Activated CD8-positive, alpha-beta memory T cell treated with anti-CD3 and anti-CD28 coated beads, Interleukin-2, amount 10 ng/mL, durations not matched to agents 7 days and 5 days (primary cell): ENCODE results near the gene TMEM169. TPM values are rescaled to one million over a fixed set of nuclear protein-coding genes. Genes with fewer than 3 reads are reported as not detected.
A peak's percentile ranks its signal among the peaks of the same experiment; 100 is the strongest.

Experiments
- ATAC-seq: fragments of 150-1000 bp; cut with Tn5 transposase; one replicate; pipeline ENCODE4 v1.10.0; 2021; ENCODE audit warnings: moderate library complexity
- CTCF ChIA-PET: fragments of 350-600 bp; sonication (Branson Sonifier 250); formaldehyde crosslinking; loops from one replicate; lab custom pipeline; 2021; ENCODE audit warnings: antibody characterized with exemption; lab: Charles Lee
- DNase-seq: peaks from one replicate; pipeline ENCODE4 v3.0.0-alpha.2; 2020
- H3K27ac Mint-ChIP-seq: one replicate; pipeline ENCODE4 v1.8.0; 2021; ENCODE audit warnings: mild to moderate bottlenecking, mixed read lengths
- H3K27me3 Mint-ChIP-seq: one replicate; pipeline ENCODE4 v1.8.0; 2021; ENCODE audit warnings: mixed read lengths
- H3K36me3 Mint-ChIP-seq: one replicate; pipeline ENCODE4 v1.8.0; 2021; ENCODE audit warnings: mild to moderate bottlenecking, mixed read lengths
- H3K4me1 Mint-ChIP-seq: one replicate; pipeline ENCODE4 v1.8.0; 2021; ENCODE audit warnings: mixed read lengths
- H3K4me3 Mint-ChIP-seq: one replicate; pipeline ENCODE4 v1.8.0; 2021; ENCODE audit warnings: mild to moderate bottlenecking, moderate library complexity, mixed read lengths
- H3K9me3 Mint-ChIP-seq: one replicate; pipeline ENCODE4 v1.8.0; 2022; ENCODE audit warnings: low read depth, mixed read lengths
- total RNA-seq, 2 experiments: library from RNA; stranded (reverse); gene quantifications; one replicate each; pipeline ENCODE4 v1.2.3, GENCODE V29; 2021

Gene TMEM169
- total RNA-seq, 2 experiments from 2014 or later: 0.75 to 1.1 TPM

- Mint-ChIP-seq H3K36me3 (peaks cover 32% of the 10 kb centered on the region), H3K27me3 (no peaks in the 10 kb centered on the region), H3K4me1 (peaks cover 39% of the 10 kb centered on the region), H3K4me3 (no peak overlapping the region), H3K9me3 (no peaks in the 10 kb centered on the region), H3K27ac (no peak overlapping the region)
- no peak for DNase-seq
- ATAC-seq: no peak
- CTCF ChIA-PET: interaction anchor here (0.8 to 5.7 kb wide), 6 partner anchors 17 to 76 kb away, joined by 3 to 46 read pairs (median 3); partner anchors contain the start of gene XRCC5
These were observed 26.0 kb upstream of the TMEM169 start for GRCh38 chr2:216055680-216056079.

GRCh38 chr2:216056739-216057138 lies 25.0 kb upstream of the TMEM169 start:
- Mint-ChIP-seq H3K4me1 (peaks cover 39% of the 10 kb centered on the region), H3K36me3 (peaks cover 26% of the 10 kb centered on the region), H3K9me3 (no peaks in the 10 kb centered on the region), H3K4me3 (peak overlapping the region; percentile 59), H3K27ac (peak overlapping the region; percentile 97), H3K27me3 (no peaks in the 10 kb centered on the region)
- DNase-seq (no peak), ATAC-seq (no peak)
- CTCF ChIA-PET: interaction anchor here (0.7 to 5.7 kb wide), 3 partner anchors 23 to 77 kb away, joined by 3 to 46 read pairs (median 4); no protein-coding TSS in a partner anchor

GRCh38 chr2:216057688-216058193 lies 24.0 kb upstream of the TMEM169 start:
- peak overlapping the region; percentile 97 for H3K27ac Mint-ChIP-seq
- CTCF ChIA-PET: interaction anchor here (1.2 to 5.7 kb wide), 10 partner anchors 10 to 56 kb away, joined by 3 to 46 read pairs (median 6); partner anchors contain the start of genes PECR, TMEM169 and XRCC5
- DNase-seq (peak; percentile 84), ATAC-seq (peak; percentile 98)
- no peaks in the 10 kb centered on the region for H3K27me3 Mint-ChIP-seq
- peaks cover 23% of the 10 kb centered on the region for H3K36me3 Mint-ChIP-seq
- H3K9me3 Mint-ChIP-seq: no peaks in the 10 kb centered on the region
- peak overlapping the region; percentile 59 for H3K4me3 Mint-ChIP-seq
- peaks cover 39% of the 10 kb centered on the region for H3K4me1 Mint-ChIP-seq

GRCh38 chr2:216059233-216059834 lies 22.4 kb upstream of the TMEM169 start:
- no peak overlapping the region for H3K4me3 Mint-ChIP-seq
- H3K27ac Mint-ChIP-seq: no peak overlapping the region

GRCh38 chr2:216064014-216064630 lies 17.6 kb upstream of the TMEM169 start:
- ATAC-seq (no peak), DNase-seq (no peak)
- Mint-ChIP-seq H3K27ac (no peak overlapping the region), H3K27me3 (no peaks in the 10 kb centered on the region), H3K4me1 (peaks cover 8% of the 10 kb centered on the region), H3K4me3 (no peak overlapping the region), H3K9me3 (no peaks in the 10 kb centered on the region), H3K36me3 (peaks cover 23% of the 10 kb centered on the region)
- CTCF ChIA-PET: no interaction called here

More at GRCh38 chr2:216059233-216059834, 22.4 kb upstream of the TMEM169 start:
- DNase-seq: no peak
- Mint-ChIP-seq H3K4me1 (peaks cover 39% of the 10 kb centered on the region), H3K36me3 (peaks cover 27% of the 10 kb centered on the region), H3K27me3 (no peaks in the 10 kb centered on the region), H3K9me3 (no peaks in the 10 kb centered on the region)
- ATAC-seq: no peak
- CTCF ChIA-PET: interaction anchor here (0.6 to 5.7 kb wide), 10 partner anchors 9 to 55 kb away, joined by 3 to 46 read pairs (median 6); partner anchors contain the start of genes PECR, TMEM169 and XRCC5

- Mint-ChIP-seq H3K36me3 (peaks cover 20% of the 10 kb centered on the region), H3K4me1 (peaks cover 6% of the 10 kb centered on the region), H3K4me3 (no peak overlapping the region), H3K9me3 (no peaks in the 10 kb centered on the region), H3K27me3 (no peaks in the 10 kb centered on the region), H3K27ac (no peak overlapping the region)
- ATAC-seq (no peak), DNase-seq (no peak)
- CTCF ChIA-PET: no interaction called here
These were observed 17.1 kb upstream of the TMEM169 start for GRCh38 chr2:216064665-216065064.

GRCh38 chr2:216066230-216066629 lies 15.5 kb upstream of the TMEM169 start:
- no peaks in the 10 kb centered on the region for H3K27me3 Mint-ChIP-seq
- ATAC-seq (no peak), DNase-seq (no peak)
- peaks cover 6% of the 10 kb centered on the region for H3K4me1 Mint-ChIP-seq
- no peak overlapping the region for H3K4me3 Mint-ChIP-seq
- no peaks in the 10 kb centered on the region for H3K9me3 Mint-ChIP-seq
- H3K27ac Mint-ChIP-seq: no peak overlapping the region
- peaks cover 20% of the 10 kb centered on the region for H3K36me3 Mint-ChIP-seq
- CTCF ChIA-PET: no interaction called here

GRCh38 chr2:216069028-216069427 lies 12.7 kb upstream of the TMEM169 start:
- Mint-ChIP-seq H3K36me3 (peaks cover 27% of the 10 kb centered on the region), H3K4me3 (no peak overlapping the region)
- ATAC-seq: no peak

GRCh38 chr2:216070195-216070594 lies 11.5 kb upstream of the TMEM169 start:
- H3K4me3 Mint-ChIP-seq: no peak overlapping the region
- H3K9me3 Mint-ChIP-seq: no peaks in the 10 kb centered on the region
- no peaks in the 10 kb centered on the region for H3K27me3 Mint-ChIP-seq
- no peak for ATAC-seq
- CTCF ChIA-PET: interaction anchor here (1.4 kb wide), 1 partner anchor 12 kb away, joined by 5 read pairs; no protein-coding TSS in a partner anchor
- no peak for DNase-seq
- H3K27ac Mint-ChIP-seq: no peak overlapping the region
- peaks cover 28% of the 10 kb centered on the region for H3K36me3 Mint-ChIP-seq
- H3K4me1 Mint-ChIP-seq: peaks cover 20% of the 10 kb centered on the region

More at GRCh38 chr2:216069028-216069427, 12.7 kb upstream of the TMEM169 start:
- no peaks in the 10 kb centered on the region for H3K9me3 Mint-ChIP-seq
- H3K4me1 Mint-ChIP-seq: peaks cover 11% of the 10 kb centered on the region
- CTCF ChIA-PET: no interaction called here
- no peak for DNase-seq
- H3K27ac Mint-ChIP-seq: no peak overlapping the region
- H3K27me3 Mint-ChIP-seq: no peaks in the 10 kb centered on the region

GRCh38 chr2:216071111-216071851 lies 10.4 kb upstream of the TMEM169 start:
- no peak for DNase-seq
- no peak overlapping the region for H3K4me3 Mint-ChIP-seq
- H3K27me3 Mint-ChIP-seq: no peaks in the 10 kb centered on the region
- no peaks in the 10 kb centered on the region for H3K9me3 Mint-ChIP-seq
- CTCF ChIA-PET: interaction anchor here (1.4 kb wide), 1 partner anchor 13 kb away, joined by 5 read pairs; no protein-coding TSS in a partner anchor
- H3K27ac Mint-ChIP-seq: no peak overlapping the region
- H3K4me1 Mint-ChIP-seq: peaks cover 25% of the 10 kb centered on the region
- peaks cover 28% of the 10 kb centered on the region for H3K36me3 Mint-ChIP-seq
- ATAC-seq: no peak

- no peak for ATAC-seq
- Mint-ChIP-seq H3K27ac (no peak overlapping the region), H3K27me3 (no peaks in the 10 kb centered on the region), H3K4me1 (peaks cover 25% of the 10 kb centered on the region), H3K9me3 (no peaks in the 10 kb centered on the region), H3K4me3 (no peak overlapping the region), H3K36me3 (peaks cover 29% of the 10 kb centered on the region)
- no peak for DNase-seq
- CTCF ChIA-PET: no interaction called here
These were observed 9.2 kb upstream of the TMEM169 start for GRCh38 chr2:216072473-216072872.

GRCh38 chr2:216073773-216074172 lies 7.9 kb upstream of the TMEM169 start:
- CTCF ChIA-PET: no interaction called here
- DNase-seq (no peak), ATAC-seq (no peak)
- Mint-ChIP-seq H3K27me3 (no peaks in the 10 kb centered on the region), H3K36me3 (peaks cover 27% of the 10 kb centered on the region), H3K9me3 (no peaks in the 10 kb centered on the region), H3K4me3 (no peak overlapping the region), H3K27ac (no peak overlapping the region), H3K4me1 (peaks cover 24% of the 10 kb centered on the region)

GRCh38 chr2:216074380-216074779 lies 7.3 kb upstream of the TMEM169 start:
- H3K4me1 Mint-ChIP-seq: peaks cover 22% of the 10 kb centered on the region
- H3K36me3 Mint-ChIP-seq: peaks cover 27% of the 10 kb centered on the region
- DNase-seq: no peak
- H3K4me3 Mint-ChIP-seq: no peak overlapping the region
- CTCF ChIA-PET: interaction anchor here (1.2 to 1.7 kb wide), 2 partner anchors 9 to 19 kb away, joined by 3 to 5 read pairs; no protein-coding TSS in a partner anchor
- H3K27me3 Mint-ChIP-seq: no peaks in the 10 kb centered on the region
- no peak for ATAC-seq
- H3K27ac Mint-ChIP-seq: no peak overlapping the region
- no peaks in the 10 kb centered on the region for H3K9me3 Mint-ChIP-seq
